B cell (primary cell): ENCODE data around the gene CLK2. TPM values are rescaled to one million over a fixed set of nuclear protein-coding genes. Genes with fewer than 3 reads are reported as not detected.
"Not testable (repeated sequence)": the region's sequence is repeated elsewhere in the genome, so short reads cannot be mapped to it uniquely, and the experiment has no call there.

Experiments
- ATAC-seq: fragments of 200-7000 bp; cut with Tn5 transposase; one replicate; pipeline ENCODE4 v1.10.0; 2021; ENCODE audit warnings: low read depth, mild to moderate bottlenecking, moderate number of reproducible peaks, moderate library complexity
- CTCF ChIA-PET: fragments of 350-600 bp; sonication (Branson Sonifier 250); formaldehyde crosslinking; loops from one replicate; lab custom pipeline; 2021; ENCODE audit warnings: antibody characterized with exemption, inconsistent platforms; lab: Charles Lee
- POLR2A ChIA-PET: fragments of 350-600 bp; sonication (Branson Sonifier 250); formaldehyde crosslinking; loops from one replicate; lab custom pipeline; 2021; ENCODE audit warnings: antibody characterized with exemption; lab: Charles Lee
- DNase-seq: peaks from one replicate; pipeline ENCODE4 v3.0.0; 2013
- H2AFZ ChIP-seq: 2 replicates; pipeline ENCODE4 v1.6.1; 2012; ENCODE audit warnings: mild to moderate bottlenecking, low read depth, low read length; ENCODE audit not compliant: insufficient read depth, poor library complexity, severe bottlenecking
- H3K27ac ChIP-seq, 2 donors: 1 replicate in 1 of 2; 2 replicates in 1 of 2; pipeline ENCODE4 v1.5.1; 2012 to 2013; ENCODE audit warnings: low read length in 2 of 2, mild to moderate bottlenecking in 2 of 2, moderate library complexity in 1 of 2
- H3K27me3 ChIP-seq, 4 experiments: fragments of 200-600 bp in 1 of 4; sonication (generic) in 1 of 4; replicated peaks in 1 of 4; 1 replicate in 2 of 4; 2 replicates in 2 of 4; pipeline versions ENCODE4 v1.6.1 to v1.7.0; 2013 to 2016; ENCODE audit warnings: low read length in 3 of 4, mild to moderate bottlenecking in 2 of 4, mixed read lengths in 1 of 4, moderate library complexity in 1 of 4; ENCODE audit not compliant: insufficient read depth in 4 of 4, control insufficient read depth in 3 of 4; ENCODE audit errors: control extremely low read depth in 1 of 4
- H3K36me3 ChIP-seq, 2 experiments: replicated peaks in 1 of 2; 1 replicate in 1 of 2; 2 replicates in 1 of 2; pipeline versions ENCODE4 v1.6.1 to v1.7.1; 2013; ENCODE audit warnings: low read length in 1 of 2; ENCODE audit not compliant: insufficient read depth in 2 of 2, control insufficient read depth in 1 of 2; ENCODE audit errors: control extremely low read depth in 1 of 2, extremely low read depth in 1 of 2
- H3K4me1 ChIP-seq, 2 donors: fragments of 200-600 bp in 1 of 2; sonication (generic) in 1 of 2; 1 replicate in 1 of 2; 2 replicates in 1 of 2; pipeline versions ENCODE4 v1.5.1 to v1.6.1; 2013 to 2017; ENCODE audit warnings: low read length in 2 of 2; ENCODE audit not compliant: control insufficient read depth in 2 of 2, insufficient read depth in 2 of 2
- H3K4me2 ChIP-seq: replicated peaks from 2 replicates; pipeline ENCODE3; 2012; ENCODE audit warnings: mild to moderate bottlenecking, low read depth, low read length; ENCODE audit not compliant: poor library complexity, severe bottlenecking
- H3K4me3 ChIP-seq, 5 experiments: fragments of 200-600 bp in 1 of 5; sonication (generic) in 1 of 5; 1 replicate in 3 of 5; 2 replicates in 2 of 5; pipeline versions ENCODE4 v1.5.1 to v1.7.0; 2011 to 2016; ENCODE audit warnings: low read length in 4 of 5, mild to moderate bottlenecking in 4 of 5, low read depth in 2 of 5, control low read depth in 1 of 5, moderate library complexity in 1 of 5; ENCODE audit not compliant: insufficient read depth in 1 of 5; ENCODE audit errors: control extremely low read depth in 1 of 5, extremely low read depth in 1 of 5
- H3K79me2 ChIP-seq: fragments of 200-600 bp; sonication (generic); one replicate; pipeline ENCODE4 v1.6.0; 2016; ENCODE audit warnings: low read length; ENCODE audit not compliant: control insufficient read depth, insufficient read depth
- H3K9ac ChIP-seq: fragments of 200-600 bp; sonication (generic); 2 replicates; pipeline ENCODE4 v1.6.1; 2017; ENCODE audit warnings: mild to moderate bottlenecking, low read length, moderate library complexity
- H3K9me3 ChIP-seq, 3 donors: one replicate each; pipeline versions ENCODE4 v1.6.1 to v1.7.1; 2013; ENCODE audit warnings: low read length in 2 of 3; ENCODE audit not compliant: control insufficient read depth in 2 of 3, insufficient read depth in 1 of 3; ENCODE audit errors: control extremely low read depth in 1 of 3
- H4K20me1 ChIP-seq: 2 replicates; pipeline ENCODE4 v1.6.0; 2012; ENCODE audit warnings: mild to moderate bottlenecking, low read length; ENCODE audit not compliant: insufficient read depth, control insufficient read depth, poor library complexity, severe bottlenecking
- H3K27ac Mint-ChIP-seq: one replicate; pipeline ENCODE4 v1.8.0; 2021; ENCODE audit warnings: mixed read lengths
- H3K27me3 Mint-ChIP-seq: one replicate; pipeline ENCODE4 v1.8.0; 2021; ENCODE audit warnings: mixed read lengths
- H3K4me1 Mint-ChIP-seq: one replicate; pipeline ENCODE4 v1.8.0; 2021; ENCODE audit warnings: mixed read lengths
- H3K4me3 Mint-ChIP-seq: one replicate; pipeline ENCODE4 v1.8.0; 2021; ENCODE audit warnings: mixed read lengths
- H3K9me3 Mint-ChIP-seq: one replicate; pipeline ENCODE4 v1.8.0; 2022; ENCODE audit warnings: mixed read lengths; ENCODE audit not compliant: insufficient read depth
- EZH2 ChIP-seq: IDR thresholded peaks from 2 replicates; pipeline ENCODE4 v1.6.1; 2012; ENCODE audit warnings: borderline replicate concordance, low read depth, mild to moderate bottlenecking, moderate library complexity, low read length; ENCODE audit not compliant: insufficient read depth, poor library complexity, severe bottlenecking
- WGBS: methylation state at CpG from one replicate; pipeline ENCODE4 v1.1.5; 2013; ENCODE audit warnings: missing lambda C conversion rate; ENCODE audit not compliant: insufficient coverage; 5-methylcytosine and 5-hydroxymethylcytosine counted together
- intact Hi-C: fragments of 100-400 bp; cut with micrococcal nuclease; formaldehyde crosslinking; loops from one replicate; pipeline ENCODE4 v1.10.0; 2022
- polyA plus RNA-seq: library from polyadenylated mRNA; depleted of rRNA; stranded (reverse); fragments of >200 nt; gene quantifications from 2 replicates; pipeline ENCODE4 v1.2.3, GENCODE V29; 2012
- total RNA-seq, 2 donors: library from RNA; stranded (reverse); fragments of 120-200 nt in 1 of 2; gene quantifications; 1 replicate in 1 of 2; 2 replicates in 1 of 2; pipeline versions ENCODE4 v1.2.3 to v1.2.4, GENCODE V29; 2013 to 2022
- TF ChIP-seq, protein P1 (sequence below): fragments of 200-600 bp; IDR thresholded peaks from one replicate; pipeline ENCODE4 v1.8.0; 2022; ENCODE audit warnings: antibody characterized with exemption, mild to moderate bottlenecking

CLK2 gene
- total and polyA plus RNA-seq, 2 donors (not counting 1 experiment from before 2014, with no cell fraction given) = 152 to 161 TPM

DNA sequence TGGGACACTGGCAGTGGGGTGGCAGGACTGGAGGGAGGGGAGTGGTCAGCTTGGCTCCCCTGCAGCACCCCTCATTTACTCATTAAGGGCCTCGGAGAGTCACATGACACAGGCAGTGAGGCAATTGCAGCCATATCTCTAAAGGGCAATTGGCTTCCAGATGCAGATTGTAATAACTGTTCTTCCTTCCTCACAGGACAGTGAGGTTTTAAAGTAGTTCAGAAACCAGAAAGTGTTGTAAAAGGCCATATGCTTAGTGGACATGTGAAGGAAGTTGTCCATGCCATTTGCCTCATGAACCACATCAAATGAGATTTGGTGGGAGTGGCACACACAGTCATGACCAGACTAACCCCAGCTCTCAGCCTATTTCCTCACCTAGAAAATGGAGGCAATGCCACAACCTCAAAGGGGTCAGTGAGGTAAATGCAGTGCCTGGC, 53.7 kb downstream of the CLK2 start:
- Histone ChIP-seq H3K4me3 (no peak overlapping the region), H3K4me2 (no peak overlapping the region), H3K36me3 (no peaks in the 10 kb centered on the region), H3K4me1 (peaks cover 24 to 29% of the 10 kb centered on the region in 2 donors), H3K9me3 (no peaks in the 10 kb centered on the region), H3K9ac (no peak overlapping the region), H3K79me2 (no peaks in the 10 kb centered on the region), H2AFZ (no peak overlapping the region), H4K20me1 (no peaks in the 10 kb centered on the region), H3K27me3 (no peaks in the 10 kb centered on the region), H3K27ac (no peak overlapping the region)
- POLR2A ChIA-PET = no interaction called here
- CTCF ChIA-PET = interaction anchor here (0.8 to 1.2 kb wide), 4 partner anchors 10 to 52 kb away, joined by 3 to 6 read pairs (median 4); no protein-coding TSS in a partner anchor
- TF ChIP-seq, protein P1, sequence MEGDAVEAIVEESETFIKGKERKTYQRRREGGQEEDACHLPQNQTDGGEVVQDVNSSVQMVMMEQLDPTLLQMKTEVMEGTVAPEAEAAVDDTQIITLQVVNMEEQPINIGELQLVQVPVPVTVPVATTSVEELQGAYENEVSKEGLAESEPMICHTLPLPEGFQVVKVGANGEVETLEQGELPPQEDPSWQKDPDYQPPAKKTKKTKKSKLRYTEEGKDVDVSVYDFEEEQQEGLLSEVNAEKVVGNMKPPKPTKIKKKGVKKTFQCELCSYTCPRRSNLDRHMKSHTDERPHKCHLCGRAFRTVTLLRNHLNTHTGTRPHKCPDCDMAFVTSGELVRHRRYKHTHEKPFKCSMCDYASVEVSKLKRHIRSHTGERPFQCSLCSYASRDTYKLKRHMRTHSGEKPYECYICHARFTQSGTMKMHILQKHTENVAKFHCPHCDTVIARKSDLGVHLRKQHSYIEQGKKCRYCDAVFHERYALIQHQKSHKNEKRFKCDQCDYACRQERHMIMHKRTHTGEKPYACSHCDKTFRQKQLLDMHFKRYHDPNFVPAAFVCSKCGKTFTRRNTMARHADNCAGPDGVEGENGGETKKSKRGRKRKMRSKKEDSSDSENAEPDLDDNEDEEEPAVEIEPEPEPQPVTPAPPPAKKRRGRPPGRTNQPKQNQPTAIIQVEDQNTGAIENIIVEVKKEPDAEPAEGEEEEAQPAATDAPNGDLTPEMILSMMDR = no peak
- no peak for TF ChIP-seq EZH2
- WGBS = no CpG with 5 or more reads among the region's 1 CpG
- no peaks in the 10 kb centered on the region for H3K27me3 Mint-ChIP-seq
- H3K4me3 Mint-ChIP-seq = no peak overlapping the region
- ATAC-seq (no peak), DNase-seq (no peak)
- H3K9me3 Mint-ChIP-seq = no peaks in the 10 kb centered on the region
- H3K27ac Mint-ChIP-seq = no peak overlapping the region
- peaks cover 20% of the 10 kb centered on the region for H3K4me1 Mint-ChIP-seq
- intact Hi-C loops = no loop called here

DNA sequence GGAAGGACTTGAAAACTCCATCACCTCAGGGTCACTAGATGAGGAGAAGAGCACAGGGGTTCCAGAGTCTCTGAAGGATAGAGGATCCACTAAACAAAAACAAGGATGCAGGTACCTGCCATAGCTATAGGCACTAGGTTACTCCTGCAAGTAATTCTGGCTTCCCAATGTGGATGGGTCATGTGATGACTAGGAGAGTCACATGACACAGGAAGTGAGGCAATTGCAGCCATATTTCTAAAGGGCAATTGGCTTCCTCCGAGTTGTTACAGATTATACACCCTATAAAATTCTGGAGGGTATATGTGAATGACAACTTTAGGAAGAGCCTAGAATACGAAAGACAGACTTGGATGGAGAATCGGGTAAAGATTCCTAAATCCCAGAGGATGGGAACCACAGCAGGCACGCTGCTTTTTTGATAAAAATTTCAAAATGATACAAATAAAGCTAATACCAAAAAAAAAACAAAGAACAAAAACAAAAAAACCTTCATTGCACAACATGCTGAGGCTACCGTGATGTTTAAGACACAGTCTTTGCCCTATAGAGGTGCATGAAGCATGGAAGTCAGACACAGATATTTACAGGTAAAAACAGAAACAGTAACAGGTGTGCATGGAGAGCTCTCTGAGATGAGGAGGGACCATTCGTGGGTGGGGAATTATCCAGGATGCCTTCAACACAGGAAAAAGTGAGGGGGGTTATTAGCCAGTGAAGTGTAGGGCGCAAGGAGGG, 54.3 kb downstream of the CLK2 start:
- H3K79me2 ChIP-seq = no peaks in the 10 kb centered on the region
- Mint-ChIP-seq H3K27me3 (no peaks in the 10 kb centered on the region), H3K9me3 (no peaks in the 10 kb centered on the region), H3K27ac (no peak overlapping the region), H3K4me1 (peaks cover 15% of the 10 kb centered on the region), H3K4me3 (no peak overlapping the region)
- no peak overlapping the region for H3K4me3 ChIP-seq
- intact Hi-C loops = no loop called here
- no peaks in the 10 kb centered on the region for H3K9me3 ChIP-seq
- CTCF ChIA-PET = interaction anchor here (0.8 to 1.2 kb wide), 4 partner anchors 9 to 51 kb away, joined by 3 to 6 read pairs (median 4); no protein-coding TSS in a partner anchor
- H3K36me3 ChIP-seq = no peaks in the 10 kb centered on the region
- H3K27me3 ChIP-seq = no peaks in the 10 kb centered on the region
- no peaks in the 10 kb centered on the region for H4K20me1 ChIP-seq
- no peak for TF ChIP-seq EZH2
- TF ChIP-seq, protein P1 = no peak
- H2AFZ ChIP-seq = no peak overlapping the region
- peak; percentile 30 for DNase-seq
- no peak for ATAC-seq
- H3K4me2 ChIP-seq = no peak overlapping the region
- H3K9ac ChIP-seq = no peak overlapping the region
- H3K27ac ChIP-seq = no peak overlapping the region
- peaks cover 18 to 23% of the 10 kb centered on the region in 2 donors for H3K4me1 ChIP-seq
- 29% methylated on average over 1 of the region's 7 CpGs for WGBS
- POLR2A ChIA-PET = no interaction called here

DNA sequence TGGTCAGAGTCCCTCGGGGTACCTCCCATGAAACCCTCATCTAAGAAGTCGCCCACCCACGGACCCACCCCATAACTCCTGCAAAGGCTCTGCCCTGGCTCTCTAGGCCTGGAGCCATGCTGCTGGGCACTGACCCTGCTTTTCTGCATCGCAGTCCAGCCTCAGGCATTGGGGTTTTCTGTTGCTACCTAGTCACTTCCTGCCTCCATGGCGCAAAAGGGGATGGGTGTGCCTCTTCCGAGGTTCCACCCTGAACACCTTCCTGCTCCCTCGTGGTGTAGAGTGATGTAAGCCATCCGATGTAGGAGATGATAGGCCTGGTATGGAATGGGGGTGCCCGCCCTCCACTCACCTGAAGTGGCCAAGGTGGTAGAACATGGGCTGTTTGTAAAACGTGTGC, 58.6 kb downstream of the CLK2 start:
- intact Hi-C loops, H3K4me2 ChIP-seq, H4K20me1 ChIP-seq, H3K4me1 ChIP-seq, H3K36me3 ChIP-seq, H3K27me3 Mint-ChIP-seq, H3K79me2 ChIP-seq, H3K27ac Mint-ChIP-seq, H3K27me3 ChIP-seq, H3K27ac ChIP-seq, H3K4me1 Mint-ChIP-seq, ATAC-seq, H3K9me3 ChIP-seq, H2AFZ ChIP-seq, H3K9ac ChIP-seq, POLR2A ChIA-PET, DNase-seq, H3K4me3 ChIP-seq, H3K9me3 Mint-ChIP-seq, H3K4me3 Mint-ChIP-seq: not testable (repeated sequence)
- CTCF ChIA-PET = interaction anchor here (1.8 kb wide), 1 partner anchor 36 kb away, joined by 3 read pairs; no protein-coding TSS in a partner anchor
- WGBS = 100% methylated on average over 1 of the region's 10 CpGs
